ENCODE results near the gene SORBS1.

The SORBS1 gene

DNA sequence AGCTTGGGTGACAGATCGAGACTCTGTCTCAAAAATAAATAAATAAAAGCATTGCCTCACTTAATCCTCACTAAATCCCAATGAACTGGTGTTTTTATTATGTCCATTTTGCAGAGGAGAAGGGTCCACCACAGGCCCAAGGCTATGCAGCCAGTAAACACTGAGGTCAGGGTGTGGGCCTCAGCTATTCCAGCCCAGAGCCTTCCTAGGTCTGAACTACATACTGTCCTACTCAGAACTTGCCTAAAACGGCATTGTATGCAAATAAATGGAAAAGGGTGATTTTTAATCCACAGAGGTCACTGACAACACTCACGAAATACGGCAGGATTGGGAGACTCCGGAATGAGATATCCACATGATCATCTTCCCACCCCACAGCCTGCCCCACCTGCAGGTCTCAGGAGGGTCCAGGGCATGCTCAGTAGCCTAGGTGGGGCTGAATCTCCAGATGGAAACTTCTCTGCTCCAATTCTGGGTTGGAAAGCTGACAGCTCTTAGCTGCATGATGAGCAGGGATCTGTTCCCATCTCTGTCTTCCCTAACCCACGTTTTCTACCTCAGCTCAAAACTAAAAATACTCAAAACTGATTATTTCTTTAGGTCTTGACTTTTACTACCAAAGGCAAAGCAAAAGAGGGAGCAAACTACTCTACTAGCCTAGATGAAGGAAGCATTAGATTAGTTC, 121.0 kb downstream of the SORBS1 start:
- FAIRE-seq = no peak
- no peak for TF ChIP-seq POLR2A (IDR thresholded peaks at IDR 0.05; ENCODE audit: low read depth, low read length)
- no peak for DNase-seq (ENCODE audit: insufficient read length, low spot score)

DNA sequence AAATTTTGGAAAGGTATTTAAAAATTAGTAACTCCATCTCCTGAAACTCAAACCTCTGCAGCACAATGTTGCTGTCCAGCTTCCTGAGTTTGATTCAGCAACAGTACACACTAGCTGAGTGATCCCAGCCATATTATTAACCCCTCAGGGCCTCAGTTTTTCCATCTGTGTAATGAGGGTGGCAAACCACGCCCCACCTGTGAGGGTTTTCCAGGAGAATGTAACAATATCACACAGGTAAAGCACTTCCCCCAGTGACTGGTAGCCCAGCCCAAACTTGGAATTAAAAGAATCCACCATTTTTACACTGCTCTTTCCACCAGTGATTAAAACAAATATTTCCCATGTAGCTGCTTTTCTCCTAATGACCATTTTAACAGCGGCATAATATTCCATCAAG, 122.4 kb downstream of the SORBS1 start:
- DNase-seq (ENCODE audit: insufficient read length, low spot score) (no peak), FAIRE-seq (no peak)

DNA sequence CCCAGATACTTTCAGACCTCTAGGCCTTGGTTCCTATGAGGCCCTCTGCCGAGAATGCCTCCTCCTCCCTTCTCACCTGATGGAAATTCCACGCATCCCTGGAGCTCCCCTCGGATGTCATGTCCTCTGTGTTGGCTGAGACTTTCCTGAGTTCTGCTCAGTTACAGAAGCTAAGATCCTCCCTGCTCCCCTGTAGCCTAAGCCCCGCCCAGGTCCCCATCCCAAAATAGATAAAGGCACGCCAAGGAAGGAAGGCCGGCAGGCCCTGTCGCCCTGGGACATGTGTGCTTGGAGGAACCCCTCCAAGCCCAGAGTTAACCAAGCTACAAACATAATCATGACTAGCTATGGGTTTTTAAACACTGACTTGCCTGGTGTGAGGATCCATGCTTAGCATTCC, 123.5 kb downstream of the SORBS1 start:
- TF ChIP-seq POLR2A (IDR thresholded peaks at IDR 0.05; ENCODE audit: low read depth, low read length) = no peak
- FAIRE-seq = no peak
- DNase-seq (ENCODE audit: insufficient read length, low spot score) = no peak

More for the DNA sequence above, 122.4 kb downstream of the SORBS1 start:
- TF ChIP-seq POLR2A (IDR thresholded peaks at IDR 0.05; ENCODE audit: low read depth, low read length) = no peak

DNA sequence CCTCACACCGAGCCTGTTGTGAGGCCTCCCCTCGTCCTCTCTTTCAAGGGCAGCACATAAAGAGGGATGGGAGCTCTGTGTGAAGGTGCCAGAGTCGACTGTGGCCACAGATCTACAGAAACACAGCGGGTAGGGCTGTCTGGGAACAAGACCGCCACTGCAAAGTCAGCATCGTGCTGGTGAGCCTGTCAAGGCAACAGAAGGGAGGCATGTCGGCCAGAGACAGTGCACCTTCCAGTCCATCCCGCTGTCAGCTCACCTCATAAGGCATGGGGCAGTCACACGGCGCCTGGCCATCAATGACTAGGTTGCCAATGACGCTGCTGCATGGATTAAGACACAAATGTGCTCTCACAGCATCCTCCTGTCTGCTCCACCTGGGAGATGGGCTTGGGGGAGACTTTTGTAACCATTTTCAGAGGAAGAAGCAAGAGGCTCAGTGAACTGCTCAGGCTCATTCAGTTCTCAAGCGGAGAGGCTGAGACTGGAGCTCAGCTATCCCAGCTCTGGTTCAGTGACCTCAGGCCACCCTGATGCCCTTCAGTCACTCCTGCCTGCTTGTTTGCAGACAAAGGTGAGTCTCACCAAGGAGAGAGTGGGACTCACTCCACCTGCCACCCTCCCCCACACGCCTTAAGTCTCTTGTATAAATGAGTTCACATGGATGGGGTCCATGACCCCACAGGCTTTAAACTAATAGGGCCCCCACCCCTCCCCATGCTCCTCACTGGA, 125.5 kb downstream of the SORBS1 start:
- no peak for TF ChIP-seq POLR2A (IDR thresholded peaks at IDR 0.05; ENCODE audit: low read depth, low read length)
- DNase-seq (ENCODE audit: insufficient read length, low spot score) = no peak
- FAIRE-seq = no peak

DNA sequence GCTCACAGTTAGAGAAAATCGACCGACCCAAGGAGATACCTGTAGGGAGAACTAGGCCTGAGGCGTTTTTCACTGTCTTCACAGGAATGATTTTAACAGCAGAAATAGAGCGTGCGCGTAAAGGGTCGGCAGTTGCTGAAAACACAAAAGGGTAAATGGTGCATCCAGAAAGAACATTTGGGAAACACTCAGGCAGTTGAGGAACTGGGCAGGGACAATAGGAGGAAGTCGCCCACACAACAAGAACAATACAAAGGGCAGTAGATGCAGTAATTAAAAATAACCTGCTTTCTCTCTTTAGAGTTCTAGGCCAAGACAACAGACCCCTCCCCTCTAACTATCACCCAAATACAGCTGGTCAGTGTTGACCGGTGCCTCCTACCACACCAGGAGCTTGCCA, 126.6 kb downstream of the SORBS1 start:
- FAIRE-seq (no peak), DNase-seq (ENCODE audit: insufficient read length, low spot score) (no peak)
- no peak for TF ChIP-seq POLR2A (IDR thresholded peaks at IDR 0.05; ENCODE audit: low read depth, low read length)

DNA sequence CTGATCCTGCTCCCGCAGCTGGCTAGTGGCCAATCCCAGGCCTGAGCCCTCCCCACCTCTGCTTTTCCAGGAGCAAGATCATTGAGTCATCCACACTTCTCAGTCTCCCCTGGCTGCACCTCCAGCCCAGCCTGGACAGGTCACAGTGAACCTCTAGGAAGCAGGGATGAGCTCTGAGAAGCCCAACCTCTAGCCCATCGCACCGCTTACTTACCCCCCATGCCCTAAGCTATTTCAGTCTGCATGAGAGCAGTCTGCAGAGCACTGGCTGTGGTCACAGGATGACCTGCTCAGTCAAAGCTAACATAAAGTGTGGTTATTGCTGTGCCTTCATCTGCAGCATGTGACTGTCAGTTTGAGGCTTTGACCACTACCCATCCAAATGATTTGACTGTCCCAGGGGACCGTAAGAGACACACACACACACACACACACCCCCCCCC, 129.2 kb downstream of the SORBS1 start:
- TF ChIP-seq POLR2A (IDR thresholded peaks at IDR 0.05; ENCODE audit: low read depth, low read length) = no peak
- DNase-seq (ENCODE audit: insufficient read length, low spot score) (peak; percentile 32), FAIRE-seq (no peak)

DNA sequence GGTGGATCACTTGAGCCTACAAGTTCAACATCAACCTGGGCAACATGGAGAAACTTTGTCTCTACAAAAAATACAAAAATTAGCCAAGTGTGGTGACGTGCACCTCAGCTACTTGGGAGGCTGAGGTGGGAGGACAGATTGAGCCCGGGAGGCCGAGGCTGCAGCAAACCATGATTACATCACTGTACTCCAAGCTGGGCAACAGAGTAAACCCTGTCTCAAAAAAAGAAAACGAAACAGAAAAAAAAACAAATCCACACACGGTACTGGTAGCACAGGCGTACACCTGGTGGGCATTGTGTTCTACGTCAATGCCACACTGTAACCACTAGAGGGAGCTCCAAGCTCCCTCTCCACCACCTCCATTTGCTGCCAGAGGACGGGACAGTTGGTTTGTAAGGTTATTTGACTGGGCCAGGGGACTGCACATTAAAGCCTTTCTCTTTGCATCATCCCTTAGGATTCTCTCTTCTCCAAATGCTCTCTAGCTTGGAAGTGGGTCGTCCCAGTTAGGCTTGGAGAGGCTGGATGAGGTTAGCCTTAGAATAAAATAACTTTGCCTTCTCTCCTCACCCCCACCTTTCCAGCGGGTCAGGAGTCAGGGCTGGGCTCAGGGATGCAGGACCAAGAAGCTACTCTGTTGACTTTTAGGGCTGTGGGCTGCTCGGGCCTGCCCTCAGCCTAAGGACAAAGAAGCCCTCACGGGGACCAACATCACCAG, 130.8 kb downstream of the SORBS1 start:
- TF ChIP-seq POLR2A (IDR thresholded peaks at IDR 0.05; ENCODE audit: low read depth, low read length) = no peak
- DNase-seq (ENCODE audit: insufficient read length, low spot score) = peak; percentile 73
- FAIRE-seq = peak; percentile 41

DNA sequence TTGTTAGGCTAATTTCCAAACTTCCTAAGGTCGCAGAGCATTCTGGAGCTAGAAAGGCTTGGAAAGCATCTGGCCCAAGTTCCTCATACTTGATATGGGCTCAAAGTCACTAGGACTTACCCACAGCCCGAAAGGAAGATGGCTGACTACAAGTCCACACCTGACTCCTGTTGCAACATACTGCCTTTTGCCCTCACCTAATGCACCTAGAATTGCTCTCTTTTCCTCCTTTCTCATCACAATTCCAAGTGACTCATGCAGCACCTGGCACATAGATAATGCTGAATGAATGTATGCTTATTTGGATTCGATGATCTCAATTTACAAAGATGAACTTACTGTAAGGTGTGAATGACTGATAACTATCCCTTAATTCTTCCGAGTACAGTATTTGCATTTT, 131.5 kb downstream of the SORBS1 start:
- FAIRE-seq (no peak), DNase-seq (ENCODE audit: insufficient read length, low spot score) (no peak)
- TF ChIP-seq POLR2A (IDR thresholded peaks at IDR 0.05; ENCODE audit: low read depth, low read length) = no peak

DNA sequence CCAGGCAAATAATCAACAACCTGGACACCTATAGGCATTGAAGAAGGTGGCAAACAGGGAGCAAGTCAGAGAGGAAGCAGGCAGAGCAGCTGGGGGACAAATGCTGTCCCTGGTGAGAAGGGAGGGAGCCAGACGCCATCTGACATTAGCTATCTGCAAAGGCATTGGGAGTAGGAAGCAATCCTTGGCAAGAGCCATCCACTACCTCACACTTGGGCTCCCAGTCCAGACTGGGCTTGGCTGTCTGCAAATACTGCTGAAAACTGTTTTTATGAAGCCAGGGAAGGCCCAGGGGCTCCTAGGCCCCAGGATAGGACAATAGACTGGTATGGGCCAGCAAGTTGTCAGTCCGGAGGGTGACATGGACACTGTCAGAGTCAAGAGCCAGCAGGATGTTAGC, 132.5 kb downstream of the SORBS1 start:
- TF ChIP-seq POLR2A (IDR thresholded peaks at IDR 0.05; ENCODE audit: low read depth, low read length) = no peak
- DNase-seq (ENCODE audit: insufficient read length, low spot score) (no peak), FAIRE-seq (no peak)

DNA sequence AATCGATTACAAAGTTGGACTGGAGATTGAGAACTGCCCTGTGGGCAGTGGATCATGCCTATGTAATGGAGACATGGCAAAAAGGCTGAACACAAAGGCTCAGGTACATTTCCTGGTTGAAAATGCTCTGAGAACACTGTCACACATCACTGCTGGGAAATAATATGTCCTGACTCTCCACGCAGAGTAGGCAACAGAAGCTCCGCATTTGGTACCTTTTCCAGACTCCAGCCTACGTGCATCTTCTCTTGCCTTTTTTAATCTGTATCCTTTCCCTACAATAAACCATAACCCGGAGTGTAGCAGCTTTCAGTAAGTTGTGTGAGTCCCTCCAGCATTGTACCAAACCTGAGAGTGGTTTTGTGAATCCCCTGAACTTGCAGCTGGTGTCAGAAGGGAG, 134.7 kb downstream of the SORBS1 start:
- TF ChIP-seq POLR2A (IDR thresholded peaks at IDR 0.05; ENCODE audit: low read depth, low read length) = no peak
- DNase-seq (ENCODE audit: insufficient read length, low spot score) (no peak), FAIRE-seq (no peak)

DNA sequence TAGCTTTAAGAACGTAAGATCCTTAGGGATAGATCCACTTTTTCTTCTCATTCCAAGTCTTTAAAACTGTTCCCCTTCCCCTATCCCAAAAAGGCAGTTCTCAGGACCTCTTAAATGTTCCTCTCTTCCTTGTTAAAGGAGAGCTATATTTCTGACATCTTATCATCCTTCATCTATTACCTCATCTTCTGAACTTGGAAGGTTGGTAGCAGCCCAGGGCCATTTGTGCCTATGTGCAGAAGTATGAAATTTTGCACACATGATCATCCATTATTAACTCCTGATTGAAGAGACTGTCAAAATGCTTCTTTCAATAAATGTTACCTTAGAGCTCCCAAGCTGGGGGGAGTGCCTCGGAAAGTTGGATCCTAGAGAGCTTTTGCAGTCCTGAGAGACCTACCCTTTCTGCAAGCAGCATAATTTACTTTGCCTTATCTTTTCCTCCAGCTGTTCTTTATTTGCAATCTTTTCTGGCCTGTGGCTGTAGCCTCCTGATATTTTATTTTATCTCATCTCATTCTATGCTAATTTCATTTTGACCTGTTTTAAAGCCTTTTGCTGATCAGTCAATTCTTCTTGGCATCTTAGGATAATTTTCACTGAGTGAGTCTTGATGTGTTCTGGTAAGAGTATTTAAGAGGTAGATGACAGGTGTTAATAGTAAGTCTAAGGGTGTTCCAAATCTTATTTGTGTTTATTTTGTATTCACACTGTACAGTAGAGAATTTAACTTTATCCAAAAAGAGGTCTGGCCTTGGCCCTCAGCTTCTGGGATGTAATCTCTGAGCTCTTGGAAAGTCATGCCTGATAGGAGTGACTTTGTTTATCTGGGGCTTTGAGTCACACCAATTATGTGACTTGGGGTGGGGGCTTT, 135.3 kb downstream of the SORBS1 start:
- no peak for DNase-seq (ENCODE audit: insufficient read length, low spot score)
- no peak for TF ChIP-seq POLR2A (IDR thresholded peaks at IDR 0.05; ENCODE audit: low read depth, low read length)
- no peak for FAIRE-seq

DNA sequence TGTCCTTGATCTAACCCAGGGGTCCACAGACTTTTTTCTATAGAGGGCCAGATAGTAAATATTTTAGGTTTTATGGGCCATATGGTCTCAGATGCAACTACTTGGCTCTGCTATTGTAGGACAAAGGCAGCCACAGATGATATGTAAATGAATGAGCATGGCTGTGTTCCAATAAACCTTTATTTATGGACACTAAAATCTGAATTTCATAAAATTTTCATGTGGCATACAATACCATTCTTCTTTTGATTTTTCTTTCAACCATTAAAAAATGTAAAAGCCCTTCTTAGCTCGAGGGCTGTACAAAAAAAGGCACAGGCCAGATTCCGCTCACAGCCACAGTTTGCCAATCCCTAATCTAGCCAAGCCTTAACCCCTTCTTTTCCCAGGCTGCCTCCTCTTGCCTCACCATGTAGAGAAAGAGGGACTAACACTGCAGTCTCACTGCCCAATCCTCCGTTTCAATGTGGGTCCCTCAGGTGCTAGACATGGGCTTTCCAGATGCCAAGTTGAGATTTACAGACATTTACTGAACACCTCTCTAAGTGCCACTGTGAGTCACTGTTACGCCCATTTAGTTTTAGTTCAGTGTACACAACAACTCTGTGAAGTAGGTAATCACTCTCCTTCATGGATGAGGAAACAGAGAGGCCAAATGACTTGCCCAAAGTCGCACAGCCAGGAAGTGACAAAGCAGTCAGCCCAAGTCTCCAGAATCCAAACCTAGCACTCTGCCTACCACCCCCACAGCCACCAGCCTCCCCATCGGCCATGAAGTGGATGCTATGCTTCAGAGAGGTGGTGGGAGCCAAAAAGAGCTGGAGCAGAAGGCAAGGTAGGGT, 137.8 kb downstream of the SORBS1 start:
- DNase-seq (ENCODE audit: insufficient read length, low spot score) (no peak), FAIRE-seq (no peak)
- TF ChIP-seq POLR2A (IDR thresholded peaks at IDR 0.05; ENCODE audit: low read depth, low read length) = no peak

DNA sequence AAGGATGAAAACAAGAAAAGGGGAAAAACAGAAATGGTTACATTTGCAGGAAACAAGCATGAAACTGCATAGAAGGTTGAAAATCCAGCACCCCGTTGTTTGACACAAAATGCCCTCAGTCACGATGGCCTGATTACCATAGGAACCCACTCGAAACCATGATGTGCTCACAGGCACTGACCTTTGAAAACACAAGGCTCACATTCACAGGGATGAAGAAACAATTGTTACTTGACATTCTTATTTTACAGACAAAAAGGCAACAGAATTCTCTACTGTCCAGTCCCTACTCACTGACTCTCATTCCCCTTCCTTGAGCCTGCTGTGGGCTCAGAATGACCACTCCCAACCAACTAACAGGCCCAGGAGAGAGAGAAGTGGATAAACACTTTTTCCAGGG, 138.9 kb downstream of the SORBS1 start:
- no peak for TF ChIP-seq POLR2A (IDR thresholded peaks at IDR 0.05; ENCODE audit: low read depth, low read length)
- FAIRE-seq (no peak), DNase-seq (ENCODE audit: insufficient read length, low spot score) (no peak)
